IPS-NIHi7 (cell line): ENCODE results near the gene QRICH2.
A peak's percentile ranks its signal among the peaks of the same experiment; 100 is the strongest.
"Not testable (repeated sequence)": the region's sequence is repeated elsewhere in the genome, so short reads cannot be mapped to it uniquely, and the experiment has no call there.

Source experiments
- DNase-seq: peaks from one replicate; pipeline ENCODE4 v3.0.0; 2012; ENCODE audit warnings: mixed read lengths; ENCODE audit errors: extremely low spot score

QRICH2 gene

GRCh38 chr17:76307966-76308338 lies at the start of gene QRICH2:
Gene QRICH2, minus strand, starts transcription at chr17:76308276. Its CDS starts 278 bp downstream, at chr17:76307998.
- no peak for DNase-seq

GRCh38 chr17:76357597-76358158 lies 49.6 kb upstream of the QRICH2 start:
- no peak for DNase-seq

- DNase-seq: no peak
Measured at GRCh38 chr17:76356803-76357456, 48.9 kb upstream of the QRICH2 start.

GRCh38 chr17:76354747-76355310 lies 46.8 kb upstream of the QRICH2 start:
- peak; percentile 10 for DNase-seq

- no peak for DNase-seq
Measured at GRCh38 chr17:76354317-76354729, 46.2 kb upstream of the QRICH2 start.

- peak; percentile 95 for DNase-seq
Measured at GRCh38 chr17:76353599-76354316, 45.7 kb upstream of the QRICH2 start, which contains the start of gene PRPSAP1. Gene PRPSAP1, minus strand, starts transcription at chr17:76353916. Its CDS starts 213 bp downstream, at chr17:76353703.

- DNase-seq: peak; percentile 73
Measured at GRCh38 chr17:76353004-76353598, 45.0 kb upstream of the QRICH2 start.

GRCh38 chr17:76351526-76352071 lies 43.5 kb upstream of the QRICH2 start:
- no peak for DNase-seq

GRCh38 chr17:76350463-76350862 lies 42.4 kb upstream of the QRICH2 start:
- no peak for DNase-seq

GRCh38 chr17:76346936-76347335 lies 38.9 kb upstream of the QRICH2 start:
- DNase-seq: not testable (repeated sequence)

- DNase-seq: no peak
Measured at GRCh38 chr17:76345377-76345974, 37.4 kb upstream of the QRICH2 start.

GRCh38 chr17:76343106-76343505 lies 35.0 kb upstream of the QRICH2 start:
- DNase-seq: no peak

- DNase-seq: no peak
Measured at GRCh38 chr17:76341301-76341700, 33.2 kb upstream of the QRICH2 start.

GRCh38 chr17:76337413-76337777 lies 29.3 kb upstream of the QRICH2 start:
- no peak for DNase-seq

GRCh38 chr17:76336756-76337412 lies 28.8 kb upstream of the QRICH2 start:
- no peak for DNase-seq

GRCh38 chr17:76335716-76336381 lies 27.8 kb upstream of the QRICH2 start:
- no peak for DNase-seq

- no peak for DNase-seq
Measured at GRCh38 chr17:76333673-76334505, 25.8 kb upstream of the QRICH2 start.

GRCh38 chr17:76331083-76331482 lies 23.0 kb upstream of the QRICH2 start:
- DNase-seq: no peak

GRCh38 chr17:76329664-76330063 lies 21.6 kb upstream of the QRICH2 start:
- no peak for DNase-seq

- no peak for DNase-seq
Measured at GRCh38 chr17:76327696-76328095, 19.6 kb upstream of the QRICH2 start.
